Amniotic stem cell (primary cell): ENCODE data around the gene GPBP1.

Experiments used
- DNase-seq: peaks from one replicate; lab custom pipeline; 2025; lab: John Stamatoyannopoulos, UW

The GPBP1 gene

GRCh38 chr5:57210633-57211032 lies 36.8 kb downstream of the GPBP1 start:
- DNase-seq = no peak

GRCh38 chr5:57211039-57211438 lies 37.2 kb downstream of the GPBP1 start:
- DNase-seq = no peak

- DNase-seq = no peak
Observed at GRCh38 chr5:57215629-57216195, 41.9 kb downstream of the GPBP1 start.

GRCh38 chr5:57216714-57217113 lies 42.9 kb downstream of the GPBP1 start:
- peak; percentile 52 for DNase-seq

GRCh38 chr5:57219386-57219785 lies 45.5 kb downstream of the GPBP1 start:
- DNase-seq = no peak

GRCh38 chr5:57221049-57221568 lies 47.2 kb downstream of the GPBP1 start:
- DNase-seq = peak; percentile 8

- no peak for DNase-seq
Observed at GRCh38 chr5:57225553-57225952, 51.7 kb downstream of the GPBP1 start.

- no peak for DNase-seq
Observed at GRCh38 chr5:57229313-57229712, 55.5 kb downstream of the GPBP1 start.

GRCh38 chr5:57231607-57232006 lies 57.7 kb downstream of the GPBP1 start:
- DNase-seq = no peak

- no peak for DNase-seq
Observed at GRCh38 chr5:57232293-57233033, 58.6 kb downstream of the GPBP1 start.

GRCh38 chr5:57243286-57244137 lies 69.7 kb downstream of the GPBP1 start:
- DNase-seq = no peak

- DNase-seq = no peak
Observed at GRCh38 chr5:57244331-57244730, 70.5 kb downstream of the GPBP1 start.

GRCh38 chr5:57246426-57246825 lies 72.6 kb downstream of the GPBP1 start:
- DNase-seq = no peak

GRCh38 chr5:57247765-57248164 lies 73.9 kb downstream of the GPBP1 start:
- DNase-seq = no peak

- DNase-seq = no peak
Observed at GRCh38 chr5:57249265-57249874, 75.5 kb downstream of the GPBP1 start.

GRCh38 chr5:57258052-57258451 lies 84.2 kb downstream of the GPBP1 start:
- DNase-seq = no peak

- no peak for DNase-seq
Observed at GRCh38 chr5:57258943-57259342, 85.1 kb downstream of the GPBP1 start.

- DNase-seq = no peak
Observed at GRCh38 chr5:57259704-57260103, 85.8 kb downstream of the GPBP1 start.

GRCh38 chr5:57262541-57262940 lies 88.7 kb downstream of the GPBP1 start:
- no peak for DNase-seq

GRCh38 chr5:57267805-57268204 lies 93.9 kb downstream of the GPBP1 start:
- DNase-seq = no peak

GRCh38 chr5:57276353-57276752 lies 102.5 kb downstream of the GPBP1 start:
- DNase-seq = no peak

- DNase-seq = no peak
Observed at GRCh38 chr5:57277085-57277484, 103.2 kb downstream of the GPBP1 start.
